CD4-positive, alpha-beta T cell treated with Interleukin-6 for 4 hours (primary cell): ENCODE data around the gene MAP1B.

ENCODE experiments used
- DNase-seq: peaks from one replicate; pipeline ENCODE4 v3.0.0-alpha.2; 2020; ENCODE audit warnings: mixed read lengths

The MAP1B gene

GRCh38 chr5:72256536-72256935 lies 149.3 kb downstream of the MAP1B start:
- no peak for DNase-seq
